GM20431 (cell line): ENCODE data around the gene FAT3.

Experiments
- in situ Hi-C: fragments of 300-500 bp; cut with MseI, MboI; formaldehyde crosslinking; loops from one replicate; pipeline ENCODE4 v1.15.0; 2020; ENCODE audit warnings: low sequenced_read_pairs; ENCODE audit not compliant: unreplicated experiment

The FAT3 gene

GRCh38 chr11:92227230-92227814, 2.7 kb downstream of the FAT3 start:
- in situ Hi-C loops: no loop called here

DNA sequence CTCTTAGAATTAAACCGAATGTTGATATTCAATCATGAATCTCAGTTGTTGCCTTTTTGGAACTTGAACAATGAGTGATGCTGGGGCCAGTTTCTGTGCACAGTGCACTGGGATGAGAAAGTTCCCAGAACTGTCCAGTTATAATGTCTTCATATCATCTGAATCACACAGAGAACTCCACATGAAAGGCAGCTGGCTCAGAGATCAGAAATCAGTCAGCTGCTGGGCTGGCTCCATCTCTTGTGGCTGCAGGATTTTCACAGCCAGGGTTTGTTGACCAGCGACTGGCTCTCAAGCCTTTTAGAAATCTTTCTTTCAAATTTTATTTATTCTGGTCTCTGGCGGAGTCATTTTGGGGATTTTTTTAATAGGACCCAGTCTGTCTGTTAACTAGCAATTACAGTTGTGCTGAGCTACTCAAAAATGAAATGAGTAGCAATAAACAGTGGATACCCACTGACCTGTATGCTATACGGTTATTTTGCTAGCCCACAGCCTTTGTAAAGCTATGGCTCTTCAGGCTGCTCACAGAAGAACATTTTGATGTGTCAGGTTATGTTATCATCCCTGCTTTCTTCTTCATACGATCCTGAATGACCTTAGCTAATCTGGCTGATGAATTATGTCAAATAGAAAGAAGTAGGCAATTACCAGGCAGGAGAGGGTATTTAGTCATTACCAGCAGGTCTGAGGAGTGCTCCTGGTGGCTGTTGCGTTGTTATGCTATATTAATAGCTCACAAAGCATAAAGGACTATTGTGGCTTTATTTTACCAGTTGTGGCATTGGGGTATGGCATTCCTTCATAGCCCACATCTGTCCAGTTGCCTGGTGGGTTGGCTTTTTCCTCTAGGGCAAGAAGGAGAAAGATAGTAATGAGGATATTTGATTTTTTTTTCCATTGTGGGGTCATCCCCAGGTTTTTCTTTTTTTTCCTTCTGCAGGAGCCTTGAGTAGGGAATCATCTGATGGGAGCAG, 3.6 kb downstream of the FAT3 start:
- in situ Hi-C loops: no loop called here

DNA sequence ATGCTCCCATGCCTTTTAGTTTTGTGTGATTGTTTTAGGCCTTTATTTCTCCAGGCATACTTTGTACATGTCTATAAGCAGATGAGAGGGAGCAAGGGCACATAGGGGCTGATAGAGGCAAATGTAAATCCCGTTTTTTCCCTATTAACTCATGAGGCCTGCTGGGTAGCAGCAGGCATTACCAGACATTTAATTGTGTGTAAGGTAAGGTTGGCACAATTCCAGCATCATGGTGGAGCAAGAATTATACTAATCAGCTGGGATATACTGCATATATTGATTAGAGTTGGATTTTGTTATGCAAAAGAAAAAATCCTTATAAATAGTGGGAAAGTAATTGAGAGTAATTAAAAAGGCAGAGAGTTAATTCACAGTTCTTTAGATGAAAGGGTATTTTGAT, 12.2 kb downstream of the FAT3 start:
- in situ Hi-C loops: no loop called here

DNA sequence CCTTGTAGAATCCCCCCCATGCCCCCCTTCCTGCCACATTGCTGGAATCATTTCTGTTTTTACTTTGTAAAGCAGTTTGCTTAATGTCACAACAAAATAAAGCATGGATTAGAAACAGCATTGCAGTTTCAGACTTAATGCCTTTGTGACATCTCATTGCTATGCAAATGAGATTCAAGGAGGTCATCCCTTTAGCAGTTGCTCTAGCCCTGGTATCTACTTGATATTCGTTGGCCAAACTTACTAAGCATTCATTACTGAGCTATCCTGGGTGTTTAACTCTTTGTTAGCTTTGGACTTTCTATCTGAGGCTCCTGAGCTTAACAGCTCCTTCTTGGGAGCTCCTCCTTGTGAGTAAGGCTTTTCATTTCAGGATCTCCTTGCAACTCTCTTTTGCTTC, 16.3 kb downstream of the FAT3 start:
- in situ Hi-C loops: no loop called here

DNA sequence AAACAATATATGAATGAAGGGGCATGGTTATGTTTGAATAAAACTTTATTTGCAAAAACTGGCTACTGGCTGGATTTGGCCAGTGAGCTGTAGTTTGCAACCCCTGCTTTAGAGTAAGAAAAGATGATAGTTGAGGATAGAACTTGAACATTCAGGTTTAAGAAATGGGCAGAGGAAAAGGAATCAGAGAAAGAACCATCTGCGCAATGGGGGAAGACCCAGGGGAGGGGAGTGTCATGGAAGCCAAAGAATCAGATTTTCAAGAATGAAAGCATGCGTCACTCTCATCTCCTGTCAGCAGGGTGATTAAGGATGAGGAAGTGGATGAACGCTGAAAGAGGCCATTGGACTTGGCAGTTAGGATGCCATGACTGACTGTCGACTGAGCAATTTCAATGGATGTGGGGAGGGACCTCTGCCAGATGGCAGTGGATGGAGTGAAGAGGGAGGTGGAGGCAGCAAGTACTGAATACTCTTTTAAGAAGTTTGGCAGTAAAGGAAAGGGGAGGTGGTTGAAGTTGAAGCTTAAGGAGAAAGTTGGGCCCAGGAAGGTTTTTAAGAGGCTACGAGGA, 21.2 kb downstream of the FAT3 start:
- in situ Hi-C loops: no loop called here

- in situ Hi-C loops: no loop called here
Observed at GRCh38 chr11:92246630-92247029, 22.0 kb downstream of the FAT3 start.

DNA sequence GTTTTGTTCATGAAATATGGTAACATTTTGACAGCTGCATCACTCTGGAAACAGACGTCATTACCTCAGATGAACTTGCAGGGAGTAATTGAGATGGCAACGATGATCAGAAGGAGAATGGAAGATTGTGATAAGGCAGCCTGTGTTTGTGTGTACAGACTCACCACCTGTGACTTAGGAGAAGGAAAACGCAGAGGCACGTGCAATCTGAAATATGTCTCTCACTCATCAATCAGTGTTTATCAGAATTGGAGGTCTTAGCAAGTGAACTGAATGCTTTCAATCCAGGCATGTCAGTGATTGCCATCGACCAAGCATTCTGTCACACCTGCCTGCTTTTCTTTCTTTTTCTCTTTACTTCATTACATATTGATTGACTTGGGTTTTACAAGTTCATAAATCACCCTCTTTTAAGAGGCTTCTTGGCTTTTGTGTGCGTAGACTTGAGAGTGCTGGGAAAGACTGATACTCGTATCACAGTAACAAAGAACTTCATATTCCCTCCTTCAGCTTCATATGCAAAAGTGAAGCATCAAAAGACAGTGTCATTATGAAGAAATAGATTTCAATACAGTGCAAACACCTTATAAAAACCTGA, 24.6 kb downstream of the FAT3 start:
- in situ Hi-C loops: no loop called here

- in situ Hi-C loops: no loop called here
Observed at GRCh38 chr11:92251980-92252379, 27.4 kb downstream of the FAT3 start.

DNA sequence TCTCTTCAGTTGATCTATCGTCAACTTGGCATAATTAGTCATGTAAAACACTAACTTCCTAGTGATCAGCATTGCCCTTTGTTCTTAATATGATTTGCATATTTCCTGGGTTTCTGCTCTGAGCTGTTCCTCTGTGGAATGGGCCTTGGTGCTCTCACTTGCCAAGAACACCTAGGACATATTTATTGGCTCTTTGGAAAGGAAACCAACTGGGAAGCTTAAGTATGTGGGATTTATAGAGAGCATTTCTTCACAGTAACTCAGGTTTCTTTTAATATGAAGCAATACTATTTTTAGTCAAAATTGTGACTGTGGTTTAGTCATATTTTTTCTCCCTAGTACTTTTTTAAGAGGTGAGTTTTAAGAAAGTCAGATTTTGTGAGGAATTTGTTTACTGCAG, 28.8 kb downstream of the FAT3 start:
- in situ Hi-C loops: no loop called here

DNA sequence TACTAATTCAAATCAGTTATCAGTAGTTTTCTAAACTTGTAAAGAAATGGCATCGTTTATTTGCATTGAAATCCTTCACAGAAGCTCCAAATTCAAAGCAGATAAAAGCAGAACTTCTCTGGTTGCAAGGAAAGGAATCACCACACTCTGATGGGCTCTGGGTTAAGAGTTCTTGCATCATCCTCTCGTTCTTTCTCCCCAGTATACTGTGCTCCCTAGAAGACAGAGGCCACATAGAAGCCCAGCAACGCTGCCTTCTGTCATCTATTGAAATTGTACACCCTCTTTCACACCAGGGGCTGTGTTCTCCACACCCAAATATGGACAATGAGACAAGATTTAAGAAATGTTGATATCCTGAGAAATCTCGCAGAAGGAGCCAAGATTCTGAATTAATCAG, 29.3 kb downstream of the FAT3 start:
- in situ Hi-C loops: no loop called here

DNA sequence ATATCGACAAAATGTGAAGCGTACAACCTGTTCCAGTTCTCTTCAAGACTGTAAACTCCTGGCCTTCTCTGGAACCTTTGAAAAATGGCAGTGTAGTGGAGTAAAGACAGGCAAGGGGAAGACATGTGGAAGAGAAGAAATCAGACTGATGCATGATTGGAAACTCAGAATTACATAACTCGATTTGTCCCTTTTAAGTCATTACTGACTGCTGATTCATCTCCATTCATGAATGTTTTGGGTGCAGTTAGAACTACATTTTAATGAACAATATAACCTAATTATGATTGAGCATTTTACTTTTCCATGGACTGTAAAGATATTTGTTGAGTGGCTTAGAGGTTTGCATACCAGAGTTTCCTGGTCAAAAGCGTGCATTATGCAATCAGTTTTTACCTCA, 32.9 kb downstream of the FAT3 start:
- in situ Hi-C loops: no loop called here

DNA sequence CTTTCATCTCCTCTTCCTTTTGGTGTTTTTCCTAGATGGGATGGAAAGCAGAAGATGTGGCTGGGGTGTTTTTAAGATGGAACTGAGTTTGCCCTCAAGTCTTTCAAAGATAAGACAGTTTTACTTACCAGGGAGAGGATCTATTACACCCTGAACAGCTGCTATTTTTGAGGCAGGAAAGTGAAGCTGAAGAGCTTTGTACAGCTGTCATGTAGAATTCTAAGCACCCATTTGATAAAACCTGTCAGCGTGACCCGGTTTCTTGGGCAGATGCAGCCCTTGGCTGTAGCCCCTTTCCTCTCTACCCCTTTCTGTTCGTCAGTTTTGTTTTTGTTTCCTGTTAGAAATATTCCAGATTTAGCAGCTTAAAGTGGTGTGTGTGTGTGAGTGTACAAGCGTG, 35.2 kb downstream of the FAT3 start:
- in situ Hi-C loops: no loop called here

DNA sequence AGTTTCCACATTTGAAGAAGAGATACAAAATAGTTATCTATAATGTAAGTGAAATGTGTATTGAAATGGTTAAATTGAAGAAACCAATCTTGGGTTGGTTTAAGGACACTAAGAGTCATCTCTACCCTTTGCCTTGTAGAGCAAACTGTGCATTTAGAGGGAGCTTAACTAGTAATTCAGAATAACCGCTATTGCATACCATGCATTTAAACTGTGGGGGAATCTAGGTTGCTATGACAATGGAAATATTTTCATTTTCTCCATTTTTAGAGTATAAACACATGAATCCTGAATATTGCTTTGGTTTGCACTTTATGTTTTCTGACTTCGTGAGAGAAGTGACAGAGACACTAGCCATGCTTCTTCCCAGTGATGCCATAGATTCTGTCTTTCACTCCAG, 39.7 kb downstream of the FAT3 start:
- in situ Hi-C loops: no loop called here

DNA sequence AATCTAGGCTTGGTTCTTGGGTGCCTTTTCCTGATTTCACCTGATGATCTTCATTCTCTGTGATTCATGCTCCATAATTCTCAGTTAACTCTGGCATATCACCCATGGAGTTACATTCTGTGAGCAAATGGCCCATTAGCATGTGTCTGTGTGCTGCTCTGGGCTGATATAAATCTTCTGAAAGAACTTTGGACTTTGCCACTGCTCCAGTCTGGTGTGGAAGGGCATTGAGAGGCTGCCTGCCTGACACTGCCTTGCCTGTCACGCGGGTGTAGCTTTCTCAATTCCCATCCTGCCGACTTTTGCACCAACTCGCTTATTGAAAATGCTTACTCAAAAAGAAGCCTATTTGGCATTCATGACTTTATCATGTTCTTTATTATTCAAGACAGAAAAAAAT, 42.2 kb downstream of the FAT3 start:
- in situ Hi-C loops: no loop called here

GRCh38 chr11:92267278-92267677, 42.7 kb downstream of the FAT3 start:
- in situ Hi-C loops: no loop called here

DNA sequence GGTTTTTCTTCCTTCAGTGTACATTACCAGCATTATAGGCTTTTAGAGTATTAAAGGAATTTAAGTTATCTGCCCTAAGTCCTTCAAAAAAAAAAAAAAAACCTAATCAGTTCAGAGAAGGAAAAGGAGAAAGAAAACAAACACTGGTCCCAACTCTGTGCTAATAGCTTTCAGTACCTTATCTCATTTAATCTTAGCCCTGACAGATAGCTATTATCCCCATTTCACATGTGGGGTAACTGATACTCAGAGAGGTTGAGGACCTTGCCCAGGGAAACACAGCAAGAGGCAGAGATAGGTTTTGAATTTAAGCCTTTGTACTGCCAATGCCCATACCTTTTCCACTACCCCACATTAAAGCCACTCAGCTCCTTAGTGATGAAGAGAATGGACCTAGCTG, 43.4 kb downstream of the FAT3 start:
- in situ Hi-C loops: no loop called here

DNA sequence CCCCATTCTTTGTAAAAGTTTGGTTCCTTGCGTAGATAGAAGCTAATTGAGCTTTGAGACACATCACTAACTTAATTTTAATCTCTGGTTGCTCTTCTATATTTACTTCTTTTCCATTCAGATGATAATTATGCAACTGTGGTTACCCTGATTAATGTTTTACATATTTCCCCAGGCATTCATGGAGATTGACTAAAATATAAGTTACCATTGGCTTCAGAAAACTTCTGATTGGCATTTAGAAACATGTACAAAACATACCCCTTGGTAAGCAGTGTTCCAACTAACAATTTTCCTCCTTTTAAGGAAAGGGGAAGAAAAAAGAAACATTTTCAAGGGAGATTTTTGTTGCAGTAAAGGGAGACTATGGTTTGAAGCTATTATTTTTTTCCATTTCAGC, 43.9 kb downstream of the FAT3 start:
- in situ Hi-C loops: no loop called here

DNA sequence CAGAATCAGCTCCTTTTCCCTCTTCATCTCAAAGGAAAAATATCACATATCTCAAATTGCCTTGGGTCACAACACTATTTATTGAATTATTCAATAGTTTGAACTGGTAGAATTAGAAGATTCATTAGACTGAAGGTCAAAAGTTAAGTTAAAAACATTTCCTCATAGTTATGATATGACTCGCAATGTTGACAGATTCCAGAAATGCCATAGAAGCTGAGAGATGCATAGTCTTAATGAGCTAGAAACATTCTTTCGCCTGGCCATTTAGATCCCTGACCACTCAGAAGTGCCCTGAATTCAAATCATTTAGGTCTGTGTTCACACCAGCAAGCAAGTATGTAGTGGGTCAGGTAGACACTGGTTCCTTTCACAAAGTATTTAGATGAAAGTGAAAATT, 44.4 kb downstream of the FAT3 start:
- in situ Hi-C loops: no loop called here

- in situ Hi-C loops: no loop called here
Observed at GRCh38 chr11:92269841-92270240, 45.2 kb downstream of the FAT3 start.

GRCh38 chr11:92272651-92273050, 48.0 kb downstream of the FAT3 start:
- in situ Hi-C loops: no loop called here
